Measurements from ENCODE around the gene SYDE1. TPM values are rescaled to one million over a fixed set of nuclear protein-coding genes. Genes with fewer than 3 reads are reported as not detected.

Gene SYDE1
- total RNA-seq, 4 donors from 2014 or later, result 10.9 to 35.2 (median 18.0) TPM

DNA sequence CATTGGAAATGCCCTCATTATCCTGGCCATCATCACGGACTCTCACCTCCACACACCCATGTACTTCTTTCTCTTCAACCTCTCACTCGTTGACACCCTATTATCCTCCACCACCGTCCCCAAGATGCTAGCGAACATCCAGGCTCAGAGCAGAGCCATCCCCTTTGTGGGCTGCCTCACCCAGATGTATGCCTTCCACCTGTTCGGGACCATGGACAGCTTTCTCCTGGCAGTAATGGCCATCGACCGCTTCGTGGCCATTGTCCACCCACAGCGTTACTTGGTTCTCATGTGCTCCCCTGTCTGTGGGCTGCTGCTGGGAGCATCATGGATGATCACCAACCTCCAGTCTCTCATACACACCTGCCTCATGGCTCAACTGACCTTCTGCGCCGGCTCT is 20.0 kb upstream of the SYDE1 start:
- TF ChIP-seq, protein P1, sequence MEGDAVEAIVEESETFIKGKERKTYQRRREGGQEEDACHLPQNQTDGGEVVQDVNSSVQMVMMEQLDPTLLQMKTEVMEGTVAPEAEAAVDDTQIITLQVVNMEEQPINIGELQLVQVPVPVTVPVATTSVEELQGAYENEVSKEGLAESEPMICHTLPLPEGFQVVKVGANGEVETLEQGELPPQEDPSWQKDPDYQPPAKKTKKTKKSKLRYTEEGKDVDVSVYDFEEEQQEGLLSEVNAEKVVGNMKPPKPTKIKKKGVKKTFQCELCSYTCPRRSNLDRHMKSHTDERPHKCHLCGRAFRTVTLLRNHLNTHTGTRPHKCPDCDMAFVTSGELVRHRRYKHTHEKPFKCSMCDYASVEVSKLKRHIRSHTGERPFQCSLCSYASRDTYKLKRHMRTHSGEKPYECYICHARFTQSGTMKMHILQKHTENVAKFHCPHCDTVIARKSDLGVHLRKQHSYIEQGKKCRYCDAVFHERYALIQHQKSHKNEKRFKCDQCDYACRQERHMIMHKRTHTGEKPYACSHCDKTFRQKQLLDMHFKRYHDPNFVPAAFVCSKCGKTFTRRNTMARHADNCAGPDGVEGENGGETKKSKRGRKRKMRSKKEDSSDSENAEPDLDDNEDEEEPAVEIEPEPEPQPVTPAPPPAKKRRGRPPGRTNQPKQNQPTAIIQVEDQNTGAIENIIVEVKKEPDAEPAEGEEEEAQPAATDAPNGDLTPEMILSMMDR (IDR thresholded peaks at IDR 0.05; ENCODE audit: low read depth), result no peak

DNA sequence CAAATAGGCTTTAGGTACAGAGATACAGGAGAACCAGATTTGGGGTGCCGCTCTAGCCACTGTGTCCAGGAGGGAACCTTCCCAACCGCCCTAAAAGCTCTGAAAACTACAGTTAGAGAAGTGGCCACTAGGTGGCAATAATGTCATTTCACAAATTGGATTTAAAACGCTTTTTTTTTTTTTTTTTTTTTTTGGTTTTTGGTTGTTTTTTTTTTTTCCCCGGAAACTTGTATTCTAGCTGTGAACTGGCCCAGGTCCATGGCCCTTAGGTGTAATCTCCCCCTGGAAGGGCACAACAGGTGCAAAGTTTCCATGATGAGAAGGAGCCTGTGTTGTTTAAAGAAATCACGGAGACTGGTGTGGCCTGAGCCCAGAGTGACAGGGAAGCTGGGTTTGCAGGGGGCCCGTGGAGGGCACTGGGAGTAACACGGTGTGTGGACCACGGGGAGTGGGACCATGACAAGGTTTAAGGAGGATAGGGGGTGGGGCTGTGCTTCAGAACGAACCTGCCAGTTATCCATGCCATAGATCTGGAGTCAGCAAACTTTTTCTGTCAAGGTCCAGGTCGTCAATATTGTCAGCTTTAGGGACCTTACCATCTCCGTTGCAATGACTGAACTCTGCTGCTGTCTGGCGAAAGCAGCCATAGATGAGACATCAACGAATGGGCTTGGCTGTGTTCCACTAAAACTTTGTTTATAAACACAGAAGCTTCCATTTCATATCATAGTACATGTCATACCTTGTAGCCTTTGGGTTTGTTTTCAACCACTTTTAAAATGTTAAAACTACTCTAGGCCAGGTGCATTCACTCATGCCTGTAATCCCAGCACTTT is 15.1 kb upstream of the SYDE1 start:
- TF ChIP-seq, protein P1 (IDR thresholded peaks at IDR 0.05; ENCODE audit: low read depth), result no peak

DNA sequence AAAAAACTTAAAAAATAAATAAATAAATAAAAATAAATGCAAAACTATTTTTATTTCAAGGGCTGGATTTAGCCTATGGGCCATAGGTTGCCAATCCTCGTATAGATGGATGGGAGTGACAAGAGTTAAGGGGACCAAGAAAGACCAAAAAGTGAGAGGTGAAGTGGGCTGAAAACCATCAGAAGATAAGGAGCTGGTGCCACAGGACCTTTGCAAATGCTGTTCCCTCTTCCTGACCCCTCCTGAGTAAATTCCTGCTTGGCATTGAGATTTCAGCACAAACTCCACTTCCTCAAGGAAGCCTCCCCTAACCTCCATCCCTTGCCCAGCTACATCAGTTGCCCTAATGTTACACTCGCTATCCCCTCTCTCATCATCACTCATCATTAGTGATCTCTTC is 14.2 kb upstream of the SYDE1 start:
- TF ChIP-seq, protein P1 (IDR thresholded peaks at IDR 0.05; ENCODE audit: low read depth), result no peak

DNA sequence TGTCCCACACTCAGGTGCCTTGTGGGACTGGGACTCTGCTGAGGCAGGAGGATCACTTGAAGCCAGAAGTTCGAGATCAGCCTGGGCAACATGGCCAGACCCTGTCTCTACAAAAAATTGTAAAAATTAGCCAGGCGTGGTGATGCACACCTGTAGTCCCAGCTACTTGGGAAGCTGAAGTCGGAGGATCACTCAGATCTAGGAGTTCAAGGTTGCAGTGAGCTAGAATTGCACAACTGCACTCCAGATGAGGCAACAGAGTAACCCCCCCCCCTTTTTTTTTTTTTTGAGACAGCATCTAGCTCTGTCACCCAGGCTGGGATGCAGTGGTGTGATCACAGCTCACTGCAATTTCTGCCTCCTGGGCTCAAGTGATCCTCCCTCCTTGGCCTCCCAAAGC is 11.0 kb upstream of the SYDE1 start:
- TF ChIP-seq, protein P1 (IDR thresholded peaks at IDR 0.05; ENCODE audit: low read depth), result no peak

DNA sequence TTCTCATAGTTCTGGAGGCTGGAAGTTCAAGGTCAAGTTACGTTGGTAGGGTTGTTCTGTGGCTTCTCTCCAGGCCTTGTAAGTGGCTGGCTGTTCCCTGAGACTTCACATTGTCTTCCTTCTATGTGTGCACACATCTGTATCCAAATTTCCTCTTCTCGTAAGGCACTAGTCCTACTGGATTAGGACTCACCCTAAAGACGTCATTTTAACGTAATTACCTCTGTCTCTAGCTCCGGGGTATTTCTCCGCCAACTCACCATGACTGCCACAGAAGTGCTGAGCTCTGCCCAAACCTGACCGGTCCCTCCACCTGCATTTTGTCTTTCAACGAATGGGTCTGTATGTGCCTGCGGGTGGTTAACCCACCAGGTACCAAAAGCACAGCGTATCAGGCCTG is 8.7 kb upstream of the SYDE1 start:
- TF ChIP-seq, protein P1 (IDR thresholded peaks at IDR 0.05; ENCODE audit: low read depth), result no peak

DNA sequence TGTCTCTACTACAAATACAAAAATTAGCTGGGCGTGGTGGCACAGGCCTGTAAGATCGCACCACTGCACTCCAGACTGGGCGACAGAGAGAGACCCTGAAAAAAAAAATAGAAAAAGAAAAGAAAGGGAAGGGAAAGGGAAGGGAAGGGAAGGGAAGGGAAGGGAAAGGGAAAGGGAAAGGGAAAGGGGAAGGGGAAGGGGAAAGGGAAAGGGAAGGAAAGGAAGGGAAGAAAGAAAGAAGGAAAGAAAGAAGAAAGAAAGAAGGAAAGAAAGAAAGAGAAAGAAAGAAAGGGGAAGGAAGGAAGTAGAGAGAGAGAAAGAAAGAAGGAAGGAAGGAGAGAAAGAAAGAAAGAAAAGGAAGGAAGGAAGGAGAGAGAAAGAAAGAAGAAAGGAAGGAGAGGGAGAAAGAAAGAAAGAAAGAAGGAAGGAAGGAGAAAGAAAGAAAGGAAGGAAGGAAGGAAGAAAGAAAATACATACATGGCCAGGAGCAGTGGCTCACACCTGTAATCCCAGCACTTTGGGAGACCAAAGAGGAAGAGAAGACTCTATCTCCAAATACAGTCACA is 8.1 kb upstream of the SYDE1 start:
- TF ChIP-seq, protein P1 (IDR thresholded peaks at IDR 0.05; ENCODE audit: low read depth), result no peak

DNA sequence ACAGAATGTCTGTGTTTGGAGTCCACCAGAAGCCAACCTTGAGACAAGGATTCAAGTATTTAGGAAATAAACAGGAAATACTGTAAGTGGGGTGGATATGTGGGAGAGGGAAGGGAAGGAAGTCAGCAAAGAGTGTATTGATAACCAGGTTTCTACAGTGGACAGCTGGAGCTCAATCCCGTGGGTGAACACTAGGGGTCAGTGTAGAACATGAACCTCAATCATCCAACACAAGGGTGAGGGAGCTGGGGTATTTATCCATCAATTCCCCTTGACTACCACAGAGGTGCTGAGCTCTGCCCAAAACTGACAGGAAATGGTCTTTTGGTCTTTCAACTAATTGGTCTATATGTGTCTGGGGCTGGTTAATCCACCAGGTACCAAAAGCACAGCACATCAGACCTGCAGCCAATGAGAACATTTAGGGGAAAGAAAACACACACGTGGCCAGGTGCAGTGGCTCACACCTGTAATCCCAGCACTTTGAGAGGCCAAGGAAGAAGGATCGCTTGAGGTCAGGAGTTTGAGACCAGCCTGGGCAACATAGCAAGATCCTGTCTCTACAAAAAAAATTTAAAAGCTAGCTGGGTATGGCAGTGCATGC is 5.6 kb upstream of the SYDE1 start:
- TF ChIP-seq, protein P1 (IDR thresholded peaks at IDR 0.05; ENCODE audit: low read depth), result no peak

Measured in subcutaneous adipose tissue (tissue), 4 donors.